NCI-H524 (cell line): ENCODE data around the gene ERC2.

ENCODE experiments used
- DNase-seq, 2 experiments: peaks; one replicate each; lab custom pipeline; 2025; lab: John Stamatoyannopoulos, UW

The ERC2 gene

GRCh38 chr3:55555873-55556618 is 912.2 kb downstream of the ERC2 start:
- DNase-seq, result no peak

GRCh38 chr3:55554634-55555425 is 913.4 kb downstream of the ERC2 start:
- DNase-seq, result peak in 1 of 2 experiments; percentile 9

- DNase-seq, result no peak
Measured at GRCh38 chr3:55551644-55552043, 916.6 kb downstream of the ERC2 start.

DNA sequence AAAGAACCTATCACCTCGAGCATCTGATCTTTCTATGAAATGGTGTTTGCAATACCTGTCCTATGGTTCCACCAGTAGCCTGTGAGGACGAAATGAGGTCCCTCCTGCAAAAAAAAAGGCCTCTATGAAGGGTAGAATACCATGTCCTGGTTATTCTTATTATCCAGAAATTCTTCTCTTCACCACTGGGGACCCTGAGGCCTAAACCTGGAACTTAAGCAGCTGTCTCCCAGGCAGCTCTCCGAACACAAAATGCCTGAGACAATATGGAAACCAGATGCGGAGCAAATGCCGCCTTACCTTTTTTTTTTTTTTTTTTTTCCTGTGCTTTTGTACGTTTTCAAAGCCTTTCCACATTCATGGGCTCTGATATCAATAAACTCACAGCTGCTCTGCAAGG is 919.1 kb downstream of the ERC2 start:
- peak in 1 of 2 experiments; percentile 24 for DNase-seq

GRCh38 chr3:55546866-55547669 is 921.2 kb downstream of the ERC2 start:
- no peak for DNase-seq

DNA sequence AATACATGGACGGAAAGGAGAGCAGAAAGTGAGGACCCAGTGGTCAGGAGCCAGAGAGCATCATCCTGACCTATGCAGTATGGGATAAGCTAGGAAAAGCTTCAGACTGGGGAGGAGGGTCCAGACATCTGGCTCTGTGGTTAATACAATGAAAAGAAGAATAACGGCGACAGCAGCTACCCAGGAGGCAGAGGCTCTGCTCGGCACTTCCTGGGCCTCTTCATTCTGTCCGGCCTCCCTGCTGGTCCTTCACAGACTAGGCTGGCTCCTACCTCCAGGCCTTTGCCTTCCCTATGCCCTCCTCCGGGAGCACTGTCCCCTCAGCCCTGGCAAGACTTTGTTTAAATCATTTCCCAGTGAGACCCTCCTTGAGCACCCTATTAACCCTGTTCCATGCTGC is 922.3 kb downstream of the ERC2 start:
- DNase-seq, result no peak

DNA sequence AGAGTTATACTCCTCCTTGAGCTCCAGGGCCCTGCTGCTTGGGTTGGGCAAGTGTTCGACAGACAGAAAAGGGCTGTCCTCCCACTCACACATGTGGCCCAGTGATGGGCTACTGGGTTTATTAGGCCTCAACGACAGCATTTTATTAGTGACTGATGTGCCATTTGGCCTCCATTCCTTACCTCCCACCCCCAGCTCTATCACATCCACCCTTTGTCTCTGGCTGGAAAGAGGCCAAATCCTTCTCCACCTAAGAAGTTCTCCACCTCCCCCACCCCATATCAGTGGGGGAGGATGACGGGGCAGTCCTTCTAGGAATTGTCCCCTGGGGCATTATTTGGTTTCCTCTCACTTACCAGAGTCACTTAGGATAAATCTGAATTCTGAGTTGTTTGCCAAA is 924.0 kb downstream of the ERC2 start:
- no peak for DNase-seq

DNA sequence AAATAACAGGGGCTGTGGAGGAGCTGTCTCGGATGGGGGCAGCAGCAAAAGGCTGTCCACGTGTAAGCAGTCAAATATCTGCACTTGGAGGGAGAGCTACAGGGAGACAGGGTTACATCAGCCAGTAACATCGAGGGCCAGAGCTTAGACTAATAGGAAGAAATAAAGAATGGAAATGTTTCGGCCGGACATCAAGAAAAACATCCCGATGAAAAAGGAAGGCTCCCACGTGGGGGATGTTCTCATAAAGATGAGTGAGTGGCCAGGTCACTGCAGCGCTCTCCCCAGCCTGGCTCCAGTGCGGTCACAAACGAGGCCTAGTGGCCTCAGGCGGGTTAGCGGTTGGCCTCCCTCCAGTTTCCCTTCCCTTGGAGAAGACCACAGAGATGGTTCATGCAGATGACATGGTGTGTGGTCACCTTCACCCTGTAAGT is 925.1 kb downstream of the ERC2 start:
- no peak for DNase-seq

DNA sequence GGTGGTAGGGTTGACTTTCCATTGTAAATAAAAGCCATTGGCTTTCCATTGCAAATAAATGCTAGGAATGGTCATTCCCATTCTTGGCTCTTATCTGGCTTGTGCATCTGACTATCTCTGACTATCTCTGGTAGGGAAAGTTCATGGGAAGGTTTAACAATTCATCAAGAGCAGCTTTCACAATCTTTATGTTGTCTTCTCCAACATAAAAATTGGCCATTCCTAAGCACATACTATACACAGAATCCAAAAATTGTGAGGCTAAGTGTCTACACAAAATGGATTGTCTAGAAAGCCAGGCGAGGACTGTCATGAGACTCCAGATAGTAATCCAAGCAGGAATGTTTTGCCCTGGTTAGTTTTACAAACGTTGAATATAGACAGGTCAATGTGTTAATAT is 926.8 kb downstream of the ERC2 start:
- no peak for DNase-seq

- no peak for DNase-seq
Measured at GRCh38 chr3:55541016-55541415, 927.3 kb downstream of the ERC2 start.

DNA sequence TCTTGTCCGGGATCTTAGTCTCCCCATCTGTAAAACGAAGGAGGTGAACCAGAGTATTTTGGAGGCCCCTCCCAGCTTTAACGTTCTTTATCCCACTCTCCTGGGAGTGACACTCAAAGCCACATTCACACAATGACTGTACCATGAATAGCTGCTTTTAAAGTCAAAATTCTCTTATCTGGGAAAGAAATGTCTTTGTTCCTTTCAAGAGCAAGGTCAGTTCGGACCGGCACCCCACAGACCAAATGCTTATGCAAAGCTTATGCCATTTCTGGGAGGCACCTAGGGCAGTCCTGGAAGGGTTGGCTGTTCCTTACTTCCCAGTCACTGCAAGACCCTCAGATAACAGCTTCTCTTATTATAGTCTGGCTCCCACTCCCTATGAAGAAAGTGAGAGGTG is 927.7 kb downstream of the ERC2 start:
- DNase-seq, result no peak

DNA sequence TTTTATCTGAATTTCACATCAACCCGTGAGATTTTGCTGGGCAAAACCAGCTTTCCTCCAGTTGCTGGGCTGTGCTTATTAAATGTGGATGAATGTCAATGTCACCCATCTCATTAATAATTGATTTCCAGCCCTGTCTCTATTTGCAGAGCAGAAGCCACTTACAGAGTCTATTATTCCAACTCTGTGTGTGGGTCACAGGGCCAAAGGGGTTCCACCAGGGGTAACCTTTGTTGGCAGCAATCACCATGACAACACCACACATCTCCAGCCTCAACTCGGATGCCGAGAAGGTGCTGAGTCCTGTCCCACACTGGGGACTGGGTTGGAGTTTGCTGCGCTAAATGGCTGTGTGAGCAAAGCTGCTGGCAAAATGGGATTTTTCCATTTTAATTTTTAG is 930.1 kb downstream of the ERC2 start:
- no peak for DNase-seq

GRCh38 chr3:55537563-55537962 is 930.7 kb downstream of the ERC2 start:
- no peak for DNase-seq

DNA sequence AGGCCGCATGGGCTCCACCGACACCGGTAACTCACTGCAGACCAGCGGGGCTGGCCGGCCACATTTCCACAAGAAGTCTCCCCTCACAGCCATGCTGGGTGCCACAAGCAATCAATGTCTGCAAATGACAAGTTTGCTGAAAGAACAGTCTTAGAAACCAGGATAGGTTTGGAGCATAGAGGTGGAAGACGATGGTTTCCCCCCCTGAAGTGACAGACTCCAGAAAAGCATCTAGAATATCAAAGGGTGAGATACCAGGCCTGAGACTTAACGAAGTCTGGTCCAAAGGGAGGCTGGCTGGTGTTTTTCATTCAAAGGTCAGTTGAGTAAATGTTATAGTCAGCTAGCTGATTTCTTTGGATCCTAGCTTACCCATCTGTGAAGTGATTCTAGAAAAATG is 931.1 kb downstream of the ERC2 start:
- DNase-seq, result no peak

GRCh38 chr3:55534876-55535275 is 933.4 kb downstream of the ERC2 start:
- no peak for DNase-seq

- DNase-seq, result no peak
Measured at GRCh38 chr3:55532806-55533205, 935.5 kb downstream of the ERC2 start.

DNA sequence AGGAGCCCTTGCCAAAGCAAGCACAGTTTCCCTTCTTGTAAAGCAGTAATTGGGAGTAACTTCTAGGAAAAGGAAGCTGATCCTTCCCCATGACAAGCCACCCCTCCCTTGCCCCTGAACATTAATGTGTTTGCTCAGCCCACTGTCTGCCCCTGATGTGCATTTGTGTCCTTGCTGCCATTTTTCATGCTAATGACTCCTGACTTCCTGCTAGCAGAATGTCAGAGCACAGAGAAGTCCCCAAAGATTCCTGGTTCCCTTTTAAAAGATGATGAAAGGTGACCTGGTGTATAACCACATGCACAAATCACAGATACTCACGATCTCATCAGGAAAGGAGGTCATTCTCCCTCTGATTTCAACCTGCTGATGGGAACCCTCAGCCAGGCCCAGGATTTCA is 936.9 kb downstream of the ERC2 start:
- DNase-seq, result no peak

GRCh38 chr3:55527361-55527760 is 940.9 kb downstream of the ERC2 start:
- no peak for DNase-seq

DNA sequence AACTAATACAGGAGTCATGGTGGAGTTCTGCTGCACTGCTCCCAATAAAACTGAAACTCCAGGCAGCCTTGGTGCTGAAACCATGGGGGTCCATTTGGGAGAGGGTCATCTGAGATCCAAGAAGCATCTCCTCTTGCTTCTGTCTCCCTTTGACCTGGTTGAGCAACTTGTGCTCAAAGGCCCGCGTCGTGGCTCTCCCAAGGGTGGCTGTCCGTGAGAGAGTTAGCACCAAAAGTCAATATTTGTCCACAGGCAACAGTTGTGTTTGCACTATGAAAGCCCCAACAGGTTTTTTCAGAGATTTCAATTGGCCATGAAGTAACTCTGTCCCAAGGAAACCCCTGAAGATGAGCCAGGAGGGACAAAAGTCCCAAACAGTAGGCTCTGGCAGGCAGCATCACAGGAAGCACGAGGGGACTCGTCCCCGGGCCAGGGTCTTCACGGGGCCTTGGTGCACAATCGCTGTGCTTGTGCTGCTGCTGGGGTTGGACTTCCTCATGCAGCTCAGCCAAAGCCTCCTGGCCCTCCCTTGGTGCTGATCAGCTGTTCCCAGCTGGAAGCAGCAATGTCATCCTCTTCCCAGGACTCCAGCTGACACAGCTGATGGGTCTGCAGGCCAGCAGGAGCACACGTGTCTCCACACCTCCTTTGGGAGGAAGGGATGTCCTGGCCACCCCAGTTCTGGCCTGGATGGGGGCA is 941.8 kb downstream of the ERC2 start:
- no peak for DNase-seq

GRCh38 chr3:55525436-55525835 is 942.8 kb downstream of the ERC2 start:
- no peak for DNase-seq

DNA sequence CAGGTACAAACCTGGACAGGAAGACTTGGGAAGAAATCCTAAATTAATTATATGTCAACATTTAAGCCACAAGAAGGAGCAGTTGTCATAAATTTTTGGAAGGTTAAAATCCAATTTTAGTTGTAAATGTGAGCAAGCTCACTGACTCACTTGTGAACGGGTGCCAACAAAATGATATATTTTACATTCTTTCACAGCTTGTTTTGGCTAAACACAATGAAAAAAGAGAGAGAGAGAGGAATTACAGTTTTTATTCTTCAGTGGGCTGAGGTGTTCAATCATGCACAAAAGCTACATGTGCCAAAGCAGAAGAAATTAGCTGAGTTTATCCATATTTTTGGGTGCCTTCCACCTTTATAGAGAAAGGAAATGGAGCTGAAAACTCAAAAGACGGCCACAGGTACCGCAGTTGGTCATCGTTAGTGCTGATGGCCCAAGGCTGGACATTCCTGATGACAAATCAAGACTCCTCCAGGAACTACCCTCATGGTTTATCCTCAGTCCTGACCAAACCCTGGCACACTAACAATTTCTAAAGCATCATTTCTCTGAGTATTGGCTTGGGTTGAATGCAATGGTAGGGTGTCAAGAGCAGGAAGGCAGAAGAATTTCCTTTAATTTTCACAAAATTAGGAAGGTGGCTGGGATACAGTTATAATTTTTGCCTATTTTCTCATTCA is 943.6 kb downstream of the ERC2 start:
- DNase-seq, result no peak
